ENCODE results near the gene DRD1.

DNA sequence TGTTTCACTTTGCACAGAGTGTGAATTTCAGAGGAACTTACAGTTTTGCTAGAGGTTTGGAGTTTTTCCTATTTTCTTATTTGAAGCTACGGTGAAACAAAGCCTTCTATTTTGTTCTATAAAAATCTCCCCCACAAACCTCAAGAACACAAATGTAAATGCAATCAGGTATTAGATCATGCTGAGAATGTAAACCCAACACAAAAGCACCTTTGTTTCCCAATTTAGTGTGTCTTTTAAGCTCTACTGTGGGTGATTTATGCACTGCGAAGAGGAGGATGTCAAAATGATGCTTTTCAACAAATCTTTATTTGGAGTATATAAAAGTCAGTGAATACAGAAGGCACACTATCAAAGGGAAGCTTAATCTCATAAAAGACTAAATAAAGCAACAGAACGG is 4.3 kb upstream of the DRD1 start:
- TF ChIP-seq, protein P1, sequence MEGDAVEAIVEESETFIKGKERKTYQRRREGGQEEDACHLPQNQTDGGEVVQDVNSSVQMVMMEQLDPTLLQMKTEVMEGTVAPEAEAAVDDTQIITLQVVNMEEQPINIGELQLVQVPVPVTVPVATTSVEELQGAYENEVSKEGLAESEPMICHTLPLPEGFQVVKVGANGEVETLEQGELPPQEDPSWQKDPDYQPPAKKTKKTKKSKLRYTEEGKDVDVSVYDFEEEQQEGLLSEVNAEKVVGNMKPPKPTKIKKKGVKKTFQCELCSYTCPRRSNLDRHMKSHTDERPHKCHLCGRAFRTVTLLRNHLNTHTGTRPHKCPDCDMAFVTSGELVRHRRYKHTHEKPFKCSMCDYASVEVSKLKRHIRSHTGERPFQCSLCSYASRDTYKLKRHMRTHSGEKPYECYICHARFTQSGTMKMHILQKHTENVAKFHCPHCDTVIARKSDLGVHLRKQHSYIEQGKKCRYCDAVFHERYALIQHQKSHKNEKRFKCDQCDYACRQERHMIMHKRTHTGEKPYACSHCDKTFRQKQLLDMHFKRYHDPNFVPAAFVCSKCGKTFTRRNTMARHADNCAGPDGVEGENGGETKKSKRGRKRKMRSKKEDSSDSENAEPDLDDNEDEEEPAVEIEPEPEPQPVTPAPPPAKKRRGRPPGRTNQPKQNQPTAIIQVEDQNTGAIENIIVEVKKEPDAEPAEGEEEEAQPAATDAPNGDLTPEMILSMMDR (conservative IDR thresholded peaks at IDR 0.05; ENCODE audit: low read depth, low read length): no peak
- TF ChIP-seq NFE2L2 (IDR thresholded peaks at IDR 0.05; ENCODE audit: low read depth, low read length): no peak
- TF ChIP-seq POLR2A (IDR thresholded peaks at IDR 0.05; ENCODE audit: low read depth, low read length): no peak
- TF ChIP-seq SMC3 (IDR thresholded peaks at IDR 0.05; ENCODE audit: low read depth, low read length): no peak
- TF ChIP-seq MXI1 (IDR thresholded peaks at IDR 0.05; ENCODE audit: borderline replicate concordance, low read depth, low read length): no peak
- TF ChIP-seq, protein P2, sequence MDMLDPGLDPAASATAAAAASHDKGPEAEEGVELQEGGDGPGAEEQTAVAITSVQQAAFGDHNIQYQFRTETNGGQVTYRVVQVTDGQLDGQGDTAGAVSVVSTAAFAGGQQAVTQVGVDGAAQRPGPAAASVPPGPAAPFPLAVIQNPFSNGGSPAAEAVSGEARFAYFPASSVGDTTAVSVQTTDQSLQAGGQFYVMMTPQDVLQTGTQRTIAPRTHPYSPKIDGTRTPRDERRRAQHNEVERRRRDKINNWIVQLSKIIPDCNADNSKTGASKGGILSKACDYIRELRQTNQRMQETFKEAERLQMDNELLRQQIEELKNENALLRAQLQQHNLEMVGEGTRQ (IDR thresholded peaks at IDR 0.05; ENCODE audit: low read depth, low read length): no peak

All from IMR-90 (cell line).